GM12878 (cell line): ENCODE measurements around the gene CHD1. TPM values are rescaled to one million over a fixed set of nuclear protein-coding genes. Genes with fewer than 3 reads are reported as not detected.

Source experiments
- ATAC-seq: fragments of 200-7000 bp; cut with Tn5 transposase; 3 replicates; pipeline ENCODE4 v1.9.1; 2020; ENCODE audit warnings: mild to moderate bottlenecking, moderate library complexity
- BruUV-seq: library from RNA; stranded (reverse); fragments of 400-500 nt; replicated peaks from 2 replicates; lab custom pipeline; 2021; lab: Mats Ljungman, UMichigan
- CTCF ChIA-PET: fragments of 300-600 bp; sonication (Branson Sonifier 250); formaldehyde crosslinking; extraction: SDS; loops from one replicate; lab custom pipeline; 2021; ENCODE audit warnings: inconsistent platforms; lab: Yijun Ruan, JAX
- POLR2A ChIA-PET: fragments of 350-600 bp; formaldehyde crosslinking; extraction: SDS; loops from one replicate; lab custom pipeline; 2021; ENCODE audit warnings: inconsistent platforms; lab: Charles Lee
- RAD21 ChIA-PET: fragments of 300-600 bp; sonication (Branson Sonifier 250); formaldehyde crosslinking; loops from one replicate; lab custom pipeline; 2023; ENCODE audit warnings: antibody characterized with exemption; ENCODE audit not compliant: unreplicated experiment; lab: Charles Lee
- SMC1A ChIA-PET: fragments of 300-600 bp; sonication (Branson Sonifier 250); formaldehyde crosslinking; loops from one replicate; lab custom pipeline; 2023; ENCODE audit not compliant: unreplicated experiment, uncharacterized antibody; lab: Charles Lee
- DNase-seq: peaks from one replicate; pipeline ENCODE4 v3.0.0-alpha.2; 2011; ENCODE audit warnings: low read depth, low spot score
- FAIRE-seq: peaks from 3 replicates; lab custom pipeline; 2011; peaks lifted over from hg19 to GRCh38; lab: Jason Lieb, UNC
- H2AFZ ChIP-seq: 2 replicates; pipeline ENCODE4 v1.6.0; 2011; ENCODE audit warnings: low read depth, low read length, control low read depth; ENCODE audit not compliant: control insufficient read depth
- H3K27ac ChIP-seq: 2 replicates; pipeline ENCODE4 v1.5.1; 2011; ENCODE audit warnings: control low read depth; ENCODE audit not compliant: control insufficient read depth, insufficient read depth
- H3K27me3 ChIP-seq, 2 experiments: replicated peaks in 1 of 2; 2 replicates each; pipeline versions ENCODE4 v1.6.0 to v1.6.1; 2011; ENCODE audit warnings: low read length in 1 of 2; ENCODE audit not compliant: control insufficient read depth in 2 of 2, insufficient read depth in 2 of 2
- H3K36me3 ChIP-seq, 2 experiments: 2 replicates each; pipeline ENCODE4 v1.5.1; 2011; ENCODE audit warnings: low read length in 1 of 2; ENCODE audit not compliant: control insufficient read depth in 2 of 2, insufficient read depth in 2 of 2
- H3K4me1 ChIP-seq: 2 replicates; pipeline ENCODE4 v1.6.1; 2011; ENCODE audit warnings: mild to moderate bottlenecking, low read length, moderate library complexity, mixed read lengths; ENCODE audit not compliant: control insufficient read depth, insufficient read depth
- H3K4me2 ChIP-seq: 2 replicates; pipeline ENCODE4 v1.6.0; 2011; ENCODE audit warnings: control low read depth; ENCODE audit not compliant: control insufficient read depth, insufficient read depth
- H3K4me3 ChIP-seq: fragments of 200-600 bp; sonication (generic); 2 replicates; pipeline ENCODE4 v1.5.1; 2016
- H3K79me2 ChIP-seq: 2 replicates; pipeline ENCODE4 v1.6.0; 2011; ENCODE audit warnings: low read length; ENCODE audit not compliant: control insufficient read depth, insufficient read depth
- H3K9ac ChIP-seq: 2 replicates; pipeline ENCODE4 v1.8.0; 2011; ENCODE audit warnings: low read length, control low read depth, mixed read lengths; ENCODE audit not compliant: control insufficient read depth, insufficient read depth
- H3K9me3 ChIP-seq: replicated peaks from 3 replicates; pipeline ENCODE4 v1.5.1; 2011; ENCODE audit warnings: mild to moderate bottlenecking, low read length; ENCODE audit not compliant: control insufficient read depth, insufficient read depth
- H4K20me1 ChIP-seq: 2 replicates; pipeline ENCODE4 v1.6.0; 2011; ENCODE audit not compliant: control insufficient read depth, insufficient read depth
- ATF3 ChIP-seq: IDR thresholded peaks from 2 replicates; pipeline ENCODE4 v1.6.1; 2011; ENCODE audit warnings: low read depth, mild to moderate bottlenecking, low read length, moderate library complexity, borderline replicate concordance; ENCODE audit errors: extremely low read depth
- EED ChIP-seq: sonication (generic); IDR thresholded peaks from 2 replicates; pipeline ENCODE4 v1.6.1; 2016; ENCODE audit warnings: antibody characterized with exemption, low read depth
- MXI1 ChIP-seq: fragments of 150-350 bp; IDR thresholded peaks from 2 replicates; pipeline ENCODE4 v1.6.1; 2011; ENCODE audit warnings: low read depth, mild to moderate bottlenecking, inconsistent platforms, low read length, improper control_type of control experiment
- NBN ChIP-seq: fragments of 450-650 bp; IDR thresholded peaks from 2 replicates; pipeline ENCODE4 v1.6.1; 2016
- NFYB ChIP-seq: IDR thresholded peaks from 2 replicates; pipeline ENCODE4 v1.6.1; 2011; ENCODE audit warnings: low read depth, mild to moderate bottlenecking, low read length, improper control_type of control experiment, moderate library complexity; ENCODE audit not compliant: insufficient read depth
- RAD21 ChIP-seq: IDR thresholded peaks from 2 replicates; pipeline ENCODE4 v1.6.1; 2011; ENCODE audit warnings: mild to moderate bottlenecking, low read depth, low read length, moderate library complexity; ENCODE audit not compliant: insufficient read depth
- RAD51 ChIP-seq: fragments of 450-650 bp; IDR thresholded peaks from 2 replicates; pipeline ENCODE4 v1.6.1; 2016; ENCODE audit warnings: moderate library complexity, mild to moderate bottlenecking, inconsistent platforms
- SKIL ChIP-seq: fragments of 450-650 bp; IDR thresholded peaks from 2 replicates; pipeline ENCODE4 v1.6.1; 2017; ENCODE audit warnings: mild to moderate bottlenecking, low read depth, inconsistent platforms; ENCODE audit not compliant: poor library complexity, severe bottlenecking
- SMC3 ChIP-seq: IDR thresholded peaks from 2 replicates; pipeline ENCODE4 v1.6.1; 2011; ENCODE audit warnings: low read length, improper control_type of control experiment, borderline replicate concordance
- TAF1 ChIP-seq: IDR thresholded peaks from 2 replicates; pipeline ENCODE4 v1.6.1; 2011; ENCODE audit warnings: mild to moderate bottlenecking, low read depth, low read length, borderline replicate concordance
- TBL1XR1 ChIP-seq: IDR thresholded peaks from 2 replicates; pipeline ENCODE4 v1.6.1; 2012; ENCODE audit warnings: low read depth, low read length, improper control_type of control experiment
- USF1 ChIP-seq: IDR thresholded peaks from 2 replicates; pipeline ENCODE4 v1.6.1; 2011; ENCODE audit warnings: borderline replicate concordance, low read depth, mild to moderate bottlenecking, moderate library complexity, mixed read lengths, low read length; ENCODE audit not compliant: insufficient read depth; ENCODE audit errors: extremely low read length
- WGBS: methylation state at CpG from one replicate; pipeline ENCODE4 v1.1.6; 2016; ENCODE audit warnings: low lambda C conversion rate; ENCODE audit not compliant: insufficient replicate concordance, insufficient coverage; ENCODE audit errors: missing lambda C conversion rate; 5-methylcytosine and 5-hydroxymethylcytosine counted together
- in situ Hi-C: fragments of 300-500 bp; cut with MboI; formaldehyde crosslinking; loops from 9 replicates; pipeline ENCODE4 v1.14.3; 2018; ENCODE audit warnings: mixed read lengths
- intact Hi-C: fragments of 100-400 bp; cut with micrococcal nuclease; formaldehyde crosslinking; loops from one replicate; pipeline ENCODE4 v1.14.2; 2022; ENCODE audit not compliant: unreplicated experiment
- polyA plus RNA-seq, 11 experiments: library from polyadenylated mRNA; depleted of rRNA in 4 of 11; unstranded in 6 of 11; stranded (reverse) in 5 of 11; fragments of >200 nt; fragmentation: Nextera tagmentation in 4 of 11; fragmentation: Illumina TruSeq in 1 of 11; extraction: Ambion mirVana in 4 of 11; extraction: Trizol in 1 of 11; gene quantifications; 1 replicate in 1 of 11; 2 replicates in 10 of 11; pipeline versions ENCODE4 v1.2.1 to v1.2.3, GENCODE V29; 2011 to 2016; ENCODE audit warnings: inconsistent platforms in 2 of 11, missing spikeins in 2 of 11, low read depth in 1 of 11
- total RNA-seq, 4 experiments: library from RNA; depleted of rRNA in 3 of 4; stranded (reverse); fragments of >200 nt in 3 of 4; fragmentation: Illumina TruSeq in 1 of 4; extraction: Trizol in 1 of 4; gene quantifications; 2 replicates each; pipeline versions ENCODE4 v1.2.1 to v1.2.3, GENCODE V29; 2013 to 2021

Gene CHD1
- total and polyA plus RNA-seq, 10 of the 15 experiments (the other 5 are each of a cell fraction or from before 2014, with no cell fraction given), result 25.5 to 158 (median 50.5) TPM

GRCh38 chr5:98942847-98943246, 14.0 kb upstream of the CHD1 start:
- POLR2A ChIA-PET, result no interaction called here
- no peak for ATAC-seq

GRCh38 chr5:98941131-98941883, 12.5 kb upstream of the CHD1 start:
- CTCF ChIA-PET, result interaction anchor here (0.6 to 1.5 kb wide), 6 partner anchors 8 to 119 kb away, joined by 3 to 6 read pairs (median 4); no protein-coding TSS in a partner anchor
- DNase-seq (no peak), FAIRE-seq (no peak), ATAC-seq (no peak)
- in situ Hi-C loops, result no loop called here
- Histone ChIP-seq H4K20me1 (no peaks in the 10 kb centered on the region), H3K9ac (no peak overlapping the region), H3K27me3 (no peaks in the 10 kb centered on the region), H3K9me3 (no peaks in the 10 kb centered on the region), H3K27ac (no peak overlapping the region), H3K4me1 (no peaks in the 10 kb centered on the region), H3K36me3 (no peaks in the 10 kb centered on the region), H3K4me2 (no peak overlapping the region), H3K4me3 (no peak overlapping the region), H3K79me2 (no peaks in the 10 kb centered on the region), H2AFZ (no peak overlapping the region)
- RAD21 ChIA-PET, result interaction anchor here (1.0 kb wide), 1 partner anchor 7 kb away, joined by 3 read pairs; no protein-coding TSS in a partner anchor
- SMC1A ChIA-PET, result interaction anchor here (1.4 to 2.0 kb wide), 4 partner anchors 10 to 92 kb away, joined by 3 to 5 read pairs (median 4); no protein-coding TSS in a partner anchor
- BruUV-seq, result no TSS peak
- WGBS, result 96% methylated on average over 6 of the region's 6 CpGs
- POLR2A ChIA-PET, result no interaction called here
- intact Hi-C loops, result no loop called here
- TF ChIP-seq ATF3 (no peak), SKIL (no peak), EED (no peak), NBN (no peak), MXI1 (no peak), NFYB (no peak), SMC3 (no peak), RAD51 (no peak), TAF1 (no peak), TBL1XR1 (no peak), RAD21 (no peak)

More at GRCh38 chr5:98942847-98943246, 14.0 kb upstream of the CHD1 start:
- BruUV-seq, result no TSS peak
- H3K79me2 ChIP-seq, result no peaks in the 10 kb centered on the region
- DNase-seq (no peak), FAIRE-seq (no peak)
- H3K4me2 ChIP-seq, result no peak overlapping the region
- intact Hi-C loops (no loop called here), in situ Hi-C loops (no loop called here)
- H3K36me3 ChIP-seq, result no peaks in the 10 kb centered on the region
- no peak for TF ChIP-seq USF1
- no peaks in the 10 kb centered on the region for H4K20me1 ChIP-seq
- no peaks in the 10 kb centered on the region for H3K9me3 ChIP-seq
- H3K27ac ChIP-seq, result no peak overlapping the region
- 96% methylated on average over 3 of the region's 3 CpGs for WGBS
- H3K4me3 ChIP-seq, result no peak overlapping the region
- no peaks in the 10 kb centered on the region for H3K4me1 ChIP-seq
- H3K27me3 ChIP-seq, result no peaks in the 10 kb centered on the region
- H2AFZ ChIP-seq, result no peak overlapping the region
- H3K9ac ChIP-seq, result no peak overlapping the region
- ChIA-PET RAD21 (no interaction called here), SMC1A (no interaction called here), CTCF (no interaction called here)
